Measurements from ENCODE around the gene HMX2.

DNA sequence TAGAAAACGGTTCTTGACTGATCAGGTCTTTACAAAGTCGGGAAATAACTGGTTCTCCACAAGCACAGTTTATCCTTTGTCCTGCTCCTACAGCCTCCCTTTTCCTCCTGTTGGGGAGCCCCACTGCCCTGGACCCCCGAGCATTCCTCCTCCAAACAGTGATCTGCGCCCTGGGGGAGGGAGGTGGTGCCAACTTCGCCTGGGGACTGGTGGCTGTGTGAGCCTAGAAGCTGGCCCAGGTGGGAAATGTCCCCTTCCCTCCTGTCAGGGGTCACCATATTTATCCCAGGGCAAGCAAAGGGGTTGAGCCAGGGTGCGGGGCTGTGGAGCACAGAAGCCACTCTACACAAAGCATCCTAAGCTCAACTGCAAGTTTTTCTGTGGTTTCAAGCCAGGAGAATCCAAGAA is 6.9 kb upstream of the HMX2 start:
- no peak for TF ChIP-seq TAF1 (IDR thresholded peaks at IDR 0.05; ENCODE audit: low read depth)
- TF ChIP-seq, protein P1, sequence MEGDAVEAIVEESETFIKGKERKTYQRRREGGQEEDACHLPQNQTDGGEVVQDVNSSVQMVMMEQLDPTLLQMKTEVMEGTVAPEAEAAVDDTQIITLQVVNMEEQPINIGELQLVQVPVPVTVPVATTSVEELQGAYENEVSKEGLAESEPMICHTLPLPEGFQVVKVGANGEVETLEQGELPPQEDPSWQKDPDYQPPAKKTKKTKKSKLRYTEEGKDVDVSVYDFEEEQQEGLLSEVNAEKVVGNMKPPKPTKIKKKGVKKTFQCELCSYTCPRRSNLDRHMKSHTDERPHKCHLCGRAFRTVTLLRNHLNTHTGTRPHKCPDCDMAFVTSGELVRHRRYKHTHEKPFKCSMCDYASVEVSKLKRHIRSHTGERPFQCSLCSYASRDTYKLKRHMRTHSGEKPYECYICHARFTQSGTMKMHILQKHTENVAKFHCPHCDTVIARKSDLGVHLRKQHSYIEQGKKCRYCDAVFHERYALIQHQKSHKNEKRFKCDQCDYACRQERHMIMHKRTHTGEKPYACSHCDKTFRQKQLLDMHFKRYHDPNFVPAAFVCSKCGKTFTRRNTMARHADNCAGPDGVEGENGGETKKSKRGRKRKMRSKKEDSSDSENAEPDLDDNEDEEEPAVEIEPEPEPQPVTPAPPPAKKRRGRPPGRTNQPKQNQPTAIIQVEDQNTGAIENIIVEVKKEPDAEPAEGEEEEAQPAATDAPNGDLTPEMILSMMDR (IDR thresholded peaks at IDR 0.05; ENCODE audit: poor library complexity, severe bottlenecking), result no peak

All from neural cell (in vitro differentiated cells).